ENCODE data around the gene OR4X1.
A peak's percentile ranks its signal among the peaks of the same experiment; 100 is the strongest.
"Not testable (repeated sequence)": the region's sequence is repeated elsewhere in the genome, so short reads cannot be mapped to it uniquely, and the experiment has no call there.

Gene OR4X1, protein sequence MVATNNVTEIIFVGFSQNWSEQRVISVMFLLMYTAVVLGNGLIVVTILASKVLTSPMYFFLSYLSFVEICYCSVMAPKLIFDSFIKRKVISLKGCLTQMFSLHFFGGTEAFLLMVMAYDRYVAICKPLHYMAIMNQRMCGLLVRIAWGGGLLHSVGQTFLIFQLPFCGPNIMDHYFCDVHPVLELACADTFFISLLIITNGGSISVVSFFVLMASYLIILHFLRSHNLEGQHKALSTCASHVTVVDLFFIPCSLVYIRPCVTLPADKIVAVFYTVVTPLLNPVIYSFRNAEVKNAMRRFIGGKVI

DNA sequence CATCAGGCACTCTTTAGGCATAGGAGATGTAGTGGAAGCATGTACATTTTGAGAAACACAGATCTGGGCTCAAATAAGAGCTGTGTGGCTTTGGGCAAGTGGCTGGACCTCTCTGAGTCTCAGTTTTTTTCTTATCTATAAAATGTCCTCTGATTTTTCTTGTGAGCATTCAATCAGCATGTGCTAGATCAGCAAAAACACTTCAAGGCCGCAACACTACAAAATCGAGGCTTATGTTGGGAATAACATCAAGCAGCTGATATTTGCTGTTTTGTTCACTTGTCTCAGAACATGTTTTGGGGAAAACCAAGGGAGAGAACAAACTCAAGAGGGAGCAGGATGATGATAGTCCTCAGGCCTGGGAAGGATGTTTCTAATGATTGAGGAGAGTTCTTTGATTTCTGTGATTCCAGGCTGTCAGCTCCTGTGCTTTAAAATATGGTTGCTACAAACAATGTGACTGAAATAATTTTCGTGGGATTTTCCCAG is at the start of gene OR4X1:
OR4X1 (plus strand) TSS at position 439 of the 489 bp plus-strand sequence; CDS start at position 439, 0 bp downstream.
- no peak for TF ChIP-seq CTCF (IDR thresholded peaks at IDR 0.05; ENCODE audit: low read depth, low read length)
- TF ChIP-seq EZH2phosphoT487 (IDR thresholded peaks at IDR 0.05; ENCODE audit: low read depth), result no peak
- H3K79me2 ChIP-seq (ENCODE audit: low read length), result no peaks in the 10 kb centered on the region
- no peak within 1 kb of the TSS for H3K9ac ChIP-seq (ENCODE audit: low read length)
- H3K36me3 ChIP-seq (replicated peaks; ENCODE audit: low read depth, low read length), result no peaks in the 10 kb centered on the region
- no peak within 1 kb of the TSS for H2AFZ ChIP-seq (ENCODE audit: low read depth, low read length)
- H3K4me3 ChIP-seq (ENCODE audit: low read length), result peak within 1 kb of the TSS; percentile 3; the same call in 1 of the 2 replicates
- H3K4me1 ChIP-seq (ENCODE audit: low read length), result peaks cover 28% of the 10 kb centered on the region
- H3K27ac ChIP-seq (ENCODE audit: low read length), result peak within 1 kb of the TSS; percentile 67
- H3K4me2 ChIP-seq (ENCODE audit: low read length), result peak within 1 kb of the TSS; percentile 60
- no peaks in the 10 kb centered on the region for H3K9me3 ChIP-seq (ENCODE audit: insufficient read depth, low read length)
- no peaks in the 10 kb centered on the region; the same call in 1 of the 2 replicates for H3K27me3 ChIP-seq (ENCODE audit: low read depth, low read length)
- no peaks in the 10 kb centered on the region for H4K20me1 ChIP-seq (ENCODE audit: insufficient read depth, low read length)

- H3K9ac ChIP-seq (ENCODE audit: low read length), result no peak within 1 kb of the TSS
- no peak for TF ChIP-seq EZH2phosphoT487 (IDR thresholded peaks at IDR 0.05; ENCODE audit: low read depth)
- no peak for TF ChIP-seq CTCF (IDR thresholded peaks at IDR 0.05; ENCODE audit: low read depth, low read length)
- no peaks in the 10 kb centered on the region for H4K20me1 ChIP-seq (ENCODE audit: insufficient read depth, low read length)
- H3K4me3 ChIP-seq (ENCODE audit: low read length), result no peak within 1 kb of the TSS
- H3K9me3 ChIP-seq (ENCODE audit: insufficient read depth, low read length), result no peaks in the 10 kb centered on the region
- no peak within 1 kb of the TSS for H3K4me2 ChIP-seq (ENCODE audit: low read length)
- peaks cover 3% of the 10 kb centered on the region; the same call in 1 of the 2 replicates for H3K4me1 ChIP-seq (ENCODE audit: low read length)
- H3K79me2 ChIP-seq (ENCODE audit: low read length), result no peaks in the 10 kb centered on the region
- no peak within 1 kb of the TSS for H2AFZ ChIP-seq (ENCODE audit: low read depth, low read length)
- no peaks in the 10 kb centered on the region for H3K36me3 ChIP-seq (replicated peaks; ENCODE audit: low read depth, low read length)
- no peaks in the 10 kb centered on the region for H3K27me3 ChIP-seq (ENCODE audit: low read depth, low read length)
- H3K27ac ChIP-seq (ENCODE audit: low read length), result no peak within 1 kb of the TSS
Observed at GRCh38 chr11:48216510-48216909, 47.2 kb upstream of the OR4X1 start, which contains the start of gene OR4B1. TSS of gene OR4B1 (plus strand) at chr11:48216810. CDS start at chr11:48216810, 0 bp downstream.

- Histone ChIP-seq H3K4me3 (ENCODE audit: low read length) (no peak overlapping the region), H3K9me3 (ENCODE audit: insufficient read depth, low read length) (no peaks in the 10 kb centered on the region), H3K4me2 (ENCODE audit: low read length) (no peak overlapping the region), H4K20me1 (ENCODE audit: insufficient read depth, low read length) (no peaks in the 10 kb centered on the region), H3K79me2 (ENCODE audit: low read length) (no peaks in the 10 kb centered on the region), H2AFZ (ENCODE audit: low read depth, low read length) (no peak overlapping the region), H3K4me1 (ENCODE audit: low read length) (no peaks in the 10 kb centered on the region), H3K27ac (ENCODE audit: low read length) (no peak overlapping the region), H3K9ac (ENCODE audit: low read length) (no peak overlapping the region), H3K27me3 (ENCODE audit: low read depth, low read length) (no peaks in the 10 kb centered on the region), H3K36me3 (replicated peaks; ENCODE audit: low read depth, low read length) (no peaks in the 10 kb centered on the region)
- TF ChIP-seq EZH2phosphoT487 (IDR thresholded peaks at IDR 0.05; ENCODE audit: low read depth), result no peak
Observed at GRCh38 chr11:48228761-48229160, 34.9 kb upstream of the OR4X1 start.

- H4K20me1 ChIP-seq (ENCODE audit: insufficient read depth, low read length); H3K9me3 ChIP-seq (ENCODE audit: insufficient read depth, low read length); H2AFZ ChIP-seq (ENCODE audit: low read depth, low read length); H3K9ac ChIP-seq (ENCODE audit: low read length); H3K79me2 ChIP-seq (ENCODE audit: low read length); H3K36me3 ChIP-seq (replicated peaks; ENCODE audit: low read depth, low read length); H3K4me3 ChIP-seq (ENCODE audit: low read length); H3K4me2 ChIP-seq (ENCODE audit: low read length); H3K27ac ChIP-seq (ENCODE audit: low read length); H3K4me1 ChIP-seq (ENCODE audit: low read length); H3K27me3 ChIP-seq (ENCODE audit: low read depth, low read length): not testable (repeated sequence)
Observed at GRCh38 chr11:48230057-48230456, 33.6 kb upstream of the OR4X1 start.

- H4K20me1 ChIP-seq (ENCODE audit: insufficient read depth, low read length), result no peaks in the 10 kb centered on the region
- H3K27me3 ChIP-seq (ENCODE audit: low read depth, low read length), result no peaks in the 10 kb centered on the region
- TF ChIP-seq EZH2phosphoT487 (IDR thresholded peaks at IDR 0.05; ENCODE audit: low read depth) (no peak), CTCF (IDR thresholded peaks at IDR 0.05; ENCODE audit: low read depth, low read length) (no peak)
- no peaks in the 10 kb centered on the region for H3K4me1 ChIP-seq (ENCODE audit: low read length)
- H3K4me3 ChIP-seq (ENCODE audit: low read length), result no peak overlapping the region
- H3K9ac ChIP-seq (ENCODE audit: low read length), result no peak overlapping the region
- no peak overlapping the region for H3K4me2 ChIP-seq (ENCODE audit: low read length)
- H3K27ac ChIP-seq (ENCODE audit: low read length), result no peak overlapping the region
- no peaks in the 10 kb centered on the region for H3K9me3 ChIP-seq (ENCODE audit: insufficient read depth, low read length)
- no peaks in the 10 kb centered on the region for H3K36me3 ChIP-seq (replicated peaks; ENCODE audit: low read depth, low read length)
- H3K79me2 ChIP-seq (ENCODE audit: low read length), result no peaks in the 10 kb centered on the region
- H2AFZ ChIP-seq (ENCODE audit: low read depth, low read length), result no peak overlapping the region
Observed at GRCh38 chr11:48237727-48238126, 25.9 kb upstream of the OR4X1 start.
